H9 (cell line): ENCODE data around the gene SLC18B1. TPM values are rescaled to one million over a fixed set of nuclear protein-coding genes. Genes with fewer than 3 reads are reported as not detected.

Experiments used
- DNase-seq: peaks from one replicate; pipeline ENCODE4 v3.0.0-alpha.2; 2017
- H2AFZ ChIP-seq: one replicate; pipeline ENCODE4 v1.6.1; 2013; ENCODE audit warnings: mild to moderate bottlenecking, low read length, control low read depth, moderate library complexity
- H2AK5ac ChIP-seq: 2 replicates; pipeline ENCODE4 v1.6.1; 2013; ENCODE audit warnings: low read length, control low read depth, mixed read lengths; ENCODE audit not compliant: insufficient read length
- H2BK120ac ChIP-seq: one replicate; pipeline ENCODE4 v1.6.1; 2013; ENCODE audit warnings: low read depth, mild to moderate bottlenecking, low read length, control low read depth, inconsistent platforms; ENCODE audit not compliant: poor library complexity, severe bottlenecking
- H2BK12ac ChIP-seq: 2 replicates; pipeline ENCODE4 v1.6.1; 2013; ENCODE audit warnings: low read length, control low read depth, mixed read lengths, low read depth; ENCODE audit not compliant: insufficient read length
- H2BK15ac ChIP-seq: 2 replicates; pipeline ENCODE4 v1.6.1; 2013; ENCODE audit warnings: low read depth, low read length, control low read depth
- H2BK20ac ChIP-seq: one replicate; pipeline ENCODE4 v1.6.1; 2013; ENCODE audit warnings: low read depth, mild to moderate bottlenecking, low read length, control low read depth, inconsistent platforms; ENCODE audit not compliant: poor library complexity, severe bottlenecking
- H2BK5ac ChIP-seq: 2 replicates; pipeline ENCODE4 v1.6.1; 2013; ENCODE audit warnings: low read length, control low read depth, mixed read lengths; ENCODE audit not compliant: insufficient read length
- H3K14ac ChIP-seq: 2 replicates; pipeline ENCODE4 v1.6.1; 2013; ENCODE audit warnings: low read length, control low read depth; ENCODE audit not compliant: insufficient read depth
- H3K18ac ChIP-seq: 2 replicates; pipeline ENCODE4 v1.6.1; 2013; ENCODE audit warnings: low read depth, mild to moderate bottlenecking, mixed read lengths, low read length, control low read depth; ENCODE audit not compliant: insufficient read length
- H3K23ac ChIP-seq: 2 replicates; pipeline ENCODE4 v1.6.1; 2013; ENCODE audit warnings: low read length, control low read depth, mixed read lengths, low read depth; ENCODE audit not compliant: insufficient read length
- H3K23me2 ChIP-seq: 2 replicates; pipeline ENCODE4 v1.6.1; 2013; ENCODE audit warnings: low read depth, mild to moderate bottlenecking, mixed read lengths, low read length, control low read depth; ENCODE audit not compliant: insufficient read length, poor library complexity, severe bottlenecking
- H3K27ac ChIP-seq: 2 replicates; pipeline ENCODE4 v1.5.1; 2013; ENCODE audit warnings: low read length, control low read depth, mixed read lengths, low read depth; ENCODE audit not compliant: insufficient read length
- H3K27me3 ChIP-seq: 2 replicates; pipeline ENCODE4 v1.6.1; 2013; ENCODE audit warnings: low read length, control low read depth, inconsistent platforms; ENCODE audit not compliant: insufficient read depth
- H3K4ac ChIP-seq: 2 replicates; pipeline ENCODE4 v1.6.1; 2013; ENCODE audit warnings: low read depth, mild to moderate bottlenecking, control low read depth, inconsistent platforms, low read length, moderate library complexity
- H3K4me1 ChIP-seq: 2 replicates; pipeline ENCODE4 v1.6.1; 2013; ENCODE audit warnings: low read length, control low read depth, inconsistent platforms; ENCODE audit not compliant: insufficient read depth
- H3K4me2 ChIP-seq: 2 replicates; pipeline ENCODE4 v1.6.1; 2013; ENCODE audit warnings: low read length, control low read depth, mixed read lengths; ENCODE audit not compliant: insufficient read length, insufficient read depth
- H3K56ac ChIP-seq: 2 replicates; pipeline ENCODE4 v1.6.1; 2013; ENCODE audit warnings: low read depth, mild to moderate bottlenecking, mixed read lengths, low read length, control low read depth; ENCODE audit not compliant: insufficient read length
- H3K79me1 ChIP-seq: 2 replicates; pipeline ENCODE4 v1.6.1; 2013; ENCODE audit warnings: low read depth, mild to moderate bottlenecking, moderate library complexity, low read length, control low read depth, inconsistent platforms; ENCODE audit not compliant: insufficient read depth, poor library complexity, severe bottlenecking
- H3K79me2 ChIP-seq: 2 replicates; pipeline ENCODE4 v1.6.1; 2013; ENCODE audit warnings: low read length, control low read depth, inconsistent platforms; ENCODE audit not compliant: insufficient read depth
- H3K9ac ChIP-seq: 2 replicates; pipeline ENCODE4 v1.6.1; 2013; ENCODE audit warnings: low read length, control low read depth, mixed read lengths; ENCODE audit not compliant: insufficient read length; ENCODE audit errors: extremely low read depth
- H3K9me3 ChIP-seq: one replicate; pipeline ENCODE4 v1.6.1; 2013; ENCODE audit warnings: low read depth, low read length, inconsistent platforms; ENCODE audit not compliant: control insufficient read depth
- H3T11ph ChIP-seq: one replicate; pipeline ENCODE4 v1.6.1; 2013; ENCODE audit warnings: mild to moderate bottlenecking, low read length, control low read depth, inconsistent platforms
- H4K20me1 ChIP-seq: one replicate; pipeline ENCODE4 v1.6.1; 2013; ENCODE audit not compliant: control insufficient read depth, insufficient read length, insufficient read depth
- H4K5ac ChIP-seq: 2 replicates; pipeline ENCODE4 v1.6.1; 2013; ENCODE audit warnings: low read depth, mild to moderate bottlenecking, mixed read lengths, low read length, control low read depth; ENCODE audit not compliant: insufficient read length
- H4K8ac ChIP-seq: replicated peaks from 2 replicates; pipeline ENCODE4 v1.6.1; 2013; ENCODE audit warnings: low read length, control low read depth, mixed read lengths, low read depth; ENCODE audit not compliant: insufficient read length
- H4K91ac ChIP-seq: 2 replicates; pipeline ENCODE4 v1.6.1; 2013; ENCODE audit warnings: low read depth, mild to moderate bottlenecking, moderate library complexity, mixed read lengths, low read length, control low read depth; ENCODE audit not compliant: insufficient read length
- H3K27ac Mint-ChIP-seq, 3 experiments: 2 replicates in 2 of 3; 3 replicates in 1 of 3; pipeline ENCODE4 v1.8.0; 2020 to 2021; ENCODE audit warnings: mixed read lengths in 3 of 3, mild to moderate bottlenecking in 1 of 3, moderate library complexity in 1 of 3
- H3K27me3 Mint-ChIP-seq: 2 replicates; pipeline ENCODE4 v1.8.0; 2021; ENCODE audit warnings: low read depth, mild to moderate bottlenecking, moderate library complexity, mixed read lengths
- H3K36me3 Mint-ChIP-seq, 3 experiments: 2 replicates in 2 of 3; 3 replicates in 1 of 3; pipeline ENCODE4 v1.8.0; 2020 to 2021; ENCODE audit warnings: low read depth in 3 of 3, mixed read lengths in 3 of 3; ENCODE audit not compliant: insufficient read depth in 1 of 3
- H3K4me1 Mint-ChIP-seq, 2 experiments: 2 replicates each; pipeline ENCODE4 v1.8.0; 2020; ENCODE audit warnings: mixed read lengths in 2 of 2
- H3K4me3 Mint-ChIP-seq, 2 experiments: 2 replicates in 1 of 2; 3 replicates in 1 of 2; pipeline ENCODE4 v1.8.0; 2020 to 2021; ENCODE audit warnings: mild to moderate bottlenecking in 2 of 2, mixed read lengths in 2 of 2, moderate library complexity in 1 of 2
- H3K9me3 Mint-ChIP-seq, 2 experiments: 2 replicates in 1 of 2; 3 replicates in 1 of 2; pipeline ENCODE4 v1.8.0; 2020; ENCODE audit warnings: mild to moderate bottlenecking in 2 of 2, mixed read lengths in 2 of 2, moderate library complexity in 1 of 2
- CTCF ChIP-seq: fragments of 200-600 bp; sonication (generic); conservative IDR thresholded peaks from 3 replicates; pipeline ENCODE4 v1.8.0; 2021; ENCODE audit warnings: antibody characterized with exemption, mild to moderate bottlenecking
- WGBS: extraction: QIAGEN DNeasy Blood & Tissue Kit; methylation state at CpG from one replicate; pipeline ENCODE4 v1.1.7; 2013; ENCODE audit warnings: missing lambda C conversion rate, low lambda C conversion rate, mixed read lengths; ENCODE audit not compliant: insufficient read length; ENCODE audit errors: extremely low coverage; 5-methylcytosine and 5-hydroxymethylcytosine counted together
- total RNA-seq: library from RNA; stranded (reverse); gene quantifications from 2 replicates; pipeline ENCODE4 v1.2.1, GENCODE V29; 2021

SLC18B1 gene
- total RNA-seq, 1 experiment from 2014 or later: 19.8 TPM

- Mint-ChIP-seq H3K27ac (no peak overlapping the region; a peak in 1 of 7 replicates), H3K27me3 (no peaks in the 10 kb centered on the region), H3K9me3 (no peaks in the 10 kb centered on the region), H3K36me3 (peaks cover 24 to 47% (median 46%) of the 10 kb centered on the region in 3 experiments; a peak in 6 of 7 replicates), H3K4me3 (no peak overlapping the region), H3K4me1 (no peaks in the 10 kb centered on the region)
- H4K20me1 ChIP-seq: no peaks in the 10 kb centered on the region
- no peak overlapping the region for H2BK20ac ChIP-seq
- H4K91ac ChIP-seq: no peak overlapping the region
- 100% methylated on average over 1 of the region's 6 CpGs for WGBS
- H3K79me1 ChIP-seq: no peaks in the 10 kb centered on the region
- no peak overlapping the region for H3K4ac ChIP-seq
- H2AFZ ChIP-seq: no peak overlapping the region
- H3K18ac ChIP-seq: no peak overlapping the region
- H2BK5ac ChIP-seq: no peak overlapping the region
- no peak overlapping the region for H3T11ph ChIP-seq
- no peak overlapping the region for H3K14ac ChIP-seq
- H3K23me2 ChIP-seq: no peaks in the 10 kb centered on the region
- no peak overlapping the region for H4K5ac ChIP-seq
- no peak overlapping the region for H3K56ac ChIP-seq
- no peak overlapping the region for H3K9ac ChIP-seq
- no peak for TF ChIP-seq CTCF
- no peaks in the 10 kb centered on the region for H3K9me3 ChIP-seq
- DNase-seq: no peak
- no peak overlapping the region for H2BK120ac ChIP-seq
- H2BK15ac ChIP-seq: no peak overlapping the region
- no peak overlapping the region for H3K27ac ChIP-seq
- H4K8ac ChIP-seq: no peak overlapping the region
- no peak overlapping the region for H2BK12ac ChIP-seq
- no peaks in the 10 kb centered on the region for H3K4me1 ChIP-seq
- H3K27me3 ChIP-seq: no peaks in the 10 kb centered on the region
- H2AK5ac ChIP-seq: no peak overlapping the region
- no peak overlapping the region for H3K4me2 ChIP-seq
- no peak overlapping the region for H3K23ac ChIP-seq
- no peaks in the 10 kb centered on the region for H3K79me2 ChIP-seq
These were observed 9.6 kb downstream of the SLC18B1 start for GRCh38 chr6:132788658-132789395.
